AG04450 (cell line): ENCODE measurements around the gene ZSCAN29. TPM values are rescaled to one million over a fixed set of nuclear protein-coding genes. Genes with fewer than 3 reads are reported as not detected.

Experiments used
- CTCF ChIA-PET: fragments of 300-600, 350-600 bp; formaldehyde crosslinking; extraction: SDS; loops from one replicate; lab custom pipeline; 2022; ENCODE audit warnings: antibody characterized with exemption, inconsistent platforms; lab: Charles Lee
- POLR2A ChIA-PET: fragments of 350-600 bp; formaldehyde crosslinking; extraction: SDS; loops from one replicate; lab custom pipeline; 2021; ENCODE audit warnings: antibody characterized with exemption, inconsistent platforms; lab: Yijun Ruan, JAX
- DNase-seq: peaks from one replicate; pipeline ENCODE4 v3.0.0-alpha.2; 2011; ENCODE audit warnings: low read depth, low spot score
- H3K27ac ChIP-seq: one replicate; pipeline ENCODE4 v1.5.1; 2012; ENCODE audit warnings: low read depth, low read length, control low read depth
- H3K27me3 ChIP-seq: one replicate; pipeline ENCODE4 v1.6.0; 2012; ENCODE audit warnings: low read length; ENCODE audit not compliant: control insufficient read depth, insufficient read depth
- H3K4me3 ChIP-seq: 2 replicates; pipeline ENCODE4 v1.5.1; 2011; ENCODE audit warnings: mild to moderate bottlenecking, low read depth, low read length, control low read depth
- H3K9me3 ChIP-seq: 2 replicates; pipeline ENCODE4 v1.5.1; 2012; ENCODE audit warnings: low read length; ENCODE audit not compliant: control insufficient read depth, insufficient read depth
- polyA plus RNA-seq: library from polyadenylated mRNA; depleted of rRNA; stranded (reverse); fragments of >200 nt; gene quantifications from 2 replicates; pipeline ENCODE4 v1.2.3, GENCODE V29; 2011
- TF ChIP-seq, protein P1 (sequence below): IDR thresholded peaks from 2 replicates; pipeline ENCODE4 v1.5.1; 2011; ENCODE audit warnings: low read depth, low read length, control low read depth, inconsistent platforms

The ZSCAN29 gene
- polyA plus RNA-seq, 1 experiment = 9.6 TPM

DNA sequence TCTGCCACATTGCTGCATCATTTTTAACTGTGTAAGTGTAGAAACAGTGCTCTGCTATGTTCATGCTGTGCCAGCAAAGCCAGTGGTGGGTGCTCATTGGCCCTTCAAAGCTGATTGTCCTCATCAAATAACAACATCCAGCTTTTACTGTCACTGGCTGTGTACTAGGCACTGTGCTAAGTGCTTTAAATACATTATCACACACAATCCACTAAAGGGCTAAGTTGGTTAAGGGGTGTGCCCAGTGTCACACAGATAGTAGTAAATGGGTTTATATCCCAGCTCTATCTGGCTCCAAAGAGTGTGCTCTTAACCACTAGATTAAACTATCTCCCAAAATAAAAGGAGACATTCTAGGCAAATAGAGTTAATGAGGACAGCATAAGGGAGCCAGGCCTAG, 7.8 kb upstream of the ZSCAN29 start:
- CTCF ChIA-PET = no interaction called here
- POLR2A ChIA-PET = no interaction called here
- TF ChIP-seq, protein P1, sequence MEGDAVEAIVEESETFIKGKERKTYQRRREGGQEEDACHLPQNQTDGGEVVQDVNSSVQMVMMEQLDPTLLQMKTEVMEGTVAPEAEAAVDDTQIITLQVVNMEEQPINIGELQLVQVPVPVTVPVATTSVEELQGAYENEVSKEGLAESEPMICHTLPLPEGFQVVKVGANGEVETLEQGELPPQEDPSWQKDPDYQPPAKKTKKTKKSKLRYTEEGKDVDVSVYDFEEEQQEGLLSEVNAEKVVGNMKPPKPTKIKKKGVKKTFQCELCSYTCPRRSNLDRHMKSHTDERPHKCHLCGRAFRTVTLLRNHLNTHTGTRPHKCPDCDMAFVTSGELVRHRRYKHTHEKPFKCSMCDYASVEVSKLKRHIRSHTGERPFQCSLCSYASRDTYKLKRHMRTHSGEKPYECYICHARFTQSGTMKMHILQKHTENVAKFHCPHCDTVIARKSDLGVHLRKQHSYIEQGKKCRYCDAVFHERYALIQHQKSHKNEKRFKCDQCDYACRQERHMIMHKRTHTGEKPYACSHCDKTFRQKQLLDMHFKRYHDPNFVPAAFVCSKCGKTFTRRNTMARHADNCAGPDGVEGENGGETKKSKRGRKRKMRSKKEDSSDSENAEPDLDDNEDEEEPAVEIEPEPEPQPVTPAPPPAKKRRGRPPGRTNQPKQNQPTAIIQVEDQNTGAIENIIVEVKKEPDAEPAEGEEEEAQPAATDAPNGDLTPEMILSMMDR = no peak
- H3K27ac ChIP-seq = no peak overlapping the region
- H3K9me3 ChIP-seq = no peaks in the 10 kb centered on the region
- DNase-seq = no peak
- no peak overlapping the region for H3K4me3 ChIP-seq
- no peaks in the 10 kb centered on the region for H3K27me3 ChIP-seq

DNA sequence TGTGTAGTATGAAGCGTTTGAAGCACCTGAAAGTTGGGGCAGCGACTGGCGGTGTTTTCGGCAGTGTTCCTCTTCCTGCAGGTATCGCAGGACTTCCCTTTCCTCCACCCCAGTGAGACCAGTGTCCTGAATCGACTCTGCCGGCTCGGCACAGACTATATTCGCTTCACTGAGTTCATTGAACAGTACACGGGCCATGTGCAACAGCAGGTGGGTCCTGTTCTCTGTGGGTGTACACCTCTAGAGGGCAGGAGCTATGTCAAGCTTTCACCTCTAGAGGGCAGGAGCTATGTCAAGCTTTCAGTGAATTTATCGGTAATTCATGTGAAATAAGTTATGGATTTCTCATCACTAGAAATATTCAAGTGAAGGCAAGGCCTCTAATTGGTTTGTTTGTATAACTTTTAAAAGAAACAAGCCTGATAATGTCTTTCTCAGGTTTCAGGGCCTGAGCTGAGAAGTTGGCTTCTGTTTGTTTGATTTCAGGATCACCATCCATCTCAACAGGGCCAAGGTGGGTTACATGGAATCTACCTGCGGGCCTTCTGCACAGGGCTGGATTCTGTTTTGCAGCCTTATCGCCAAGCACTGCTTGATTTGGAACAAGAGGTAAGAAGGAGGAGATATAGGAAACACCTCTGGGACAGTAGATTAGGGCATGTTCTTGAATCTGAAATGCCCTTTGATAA, 5.3 kb upstream of the ZSCAN29 start:
- TF ChIP-seq, protein P1 = peak; percentile 80
- no peak for DNase-seq
- Histone ChIP-seq H3K4me3 (no peak overlapping the region), H3K27ac (no peak overlapping the region), H3K9me3 (no peaks in the 10 kb centered on the region; the same call in 1 of the 2 replicates), H3K27me3 (no peaks in the 10 kb centered on the region)
- ChIA-PET CTCF (interaction anchor here (0.8 to 2.2 kb wide), 13 partner anchors 8 to 375 kb away, joined by 3 to 13 read pairs (median 4); no protein-coding TSS in a partner anchor), POLR2A (no interaction called here)

DNA sequence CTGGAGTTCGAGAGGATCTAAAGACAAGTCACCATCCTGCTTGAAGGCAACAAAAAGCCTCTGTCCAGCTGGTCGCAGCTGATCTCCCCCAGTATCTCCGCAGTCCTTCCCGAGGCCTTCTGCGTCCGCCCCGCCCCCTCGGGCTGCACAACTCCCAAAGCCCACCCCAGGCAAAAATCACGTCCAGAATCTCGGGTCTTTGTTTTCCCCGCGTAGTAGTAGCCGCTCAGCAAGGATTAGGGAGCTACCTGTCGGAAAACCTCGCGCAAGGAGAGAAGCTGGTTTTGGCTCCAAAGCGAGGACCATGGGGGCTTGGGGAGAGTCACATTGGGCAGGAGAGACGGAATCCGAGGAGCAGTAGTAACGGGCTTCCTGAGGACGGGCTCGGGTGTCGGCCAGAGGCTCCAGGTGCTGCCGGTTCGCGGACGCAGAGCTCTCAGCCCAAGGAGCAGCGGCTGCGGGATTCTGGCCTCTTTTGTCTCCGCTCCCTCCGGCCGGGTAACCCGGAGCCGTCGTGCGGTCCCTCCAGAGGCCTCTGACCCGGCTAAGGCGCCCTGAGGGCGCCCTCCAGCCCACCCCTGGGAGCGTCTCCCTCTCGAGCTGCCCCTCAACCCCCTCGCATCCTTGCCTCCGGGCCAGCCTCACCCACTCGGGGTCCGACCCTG, 401 bp downstream of the ZSCAN29 start:
- ChIA-PET CTCF (interaction anchor here (0.6 to 0.9 kb wide), 5 partner anchors 10 to 183 kb away, joined by 3 to 6 read pairs (median 4); no protein-coding TSS in a partner anchor), POLR2A (interaction anchor here (0.6 to 1.2 kb wide), 5 partner anchors 13 to 135 kb away, joined by 3 to 5 read pairs (median 3); no protein-coding TSS in a partner anchor)
- DNase-seq = no peak
- H3K27me3 ChIP-seq = no peaks in the 10 kb centered on the region
- peak overlapping the region; percentile 39 for H3K27ac ChIP-seq
- peak overlapping the region; percentile 89 for H3K4me3 ChIP-seq
- peaks cover 11% of the 10 kb centered on the region for H3K9me3 ChIP-seq
- TF ChIP-seq, protein P1 = no peak

DNA sequence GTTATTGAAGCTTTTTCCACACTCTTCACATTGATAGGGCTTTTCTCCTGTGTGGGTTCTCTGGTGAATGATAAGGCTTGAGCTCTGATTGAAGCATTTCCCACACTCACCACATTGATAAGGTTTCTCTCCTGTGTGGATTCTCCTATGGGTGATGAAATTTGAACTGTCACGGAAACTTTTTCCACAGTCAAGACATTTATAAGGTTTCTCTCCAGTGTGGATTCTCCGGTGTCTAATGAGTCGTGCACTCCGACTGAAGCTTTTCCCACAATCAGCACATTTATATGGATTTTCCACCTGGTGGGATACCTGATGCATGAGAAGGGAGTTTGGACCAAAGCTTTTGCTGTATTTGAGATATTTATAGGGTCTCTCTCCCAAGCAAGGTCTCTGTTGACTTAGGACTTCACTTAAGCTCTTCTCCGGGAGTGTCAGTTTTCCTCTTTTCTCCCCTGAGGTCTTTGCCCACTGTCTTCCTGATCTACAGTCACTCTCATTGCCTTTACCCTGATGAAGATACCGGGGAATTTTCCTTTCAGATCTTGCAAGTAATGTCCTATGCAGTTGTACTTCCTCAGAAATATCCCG, 9.4 kb downstream of the ZSCAN29 start:
- Histone ChIP-seq H3K27ac (no peak overlapping the region), H3K9me3 (peaks cover 42% of the 10 kb centered on the region), H3K27me3 (no peaks in the 10 kb centered on the region), H3K4me3 (no peak overlapping the region)
- CTCF ChIA-PET = interaction anchor here (1.4 kb wide), 1 partner anchor 15 kb away, joined by 4 read pairs; no protein-coding TSS in a partner anchor
- no peak for DNase-seq
- TF ChIP-seq, protein P1 = no peak
- POLR2A ChIA-PET = no interaction called here
